Measurements from ENCODE around the gene CUX1. TPM values are rescaled to one million over a fixed set of nuclear protein-coding genes. Genes with fewer than 3 reads are reported as not detected.

CUX1 gene
- total RNA-seq, 1 experiment from 2014 or later, result 64.3 TPM

DNA sequence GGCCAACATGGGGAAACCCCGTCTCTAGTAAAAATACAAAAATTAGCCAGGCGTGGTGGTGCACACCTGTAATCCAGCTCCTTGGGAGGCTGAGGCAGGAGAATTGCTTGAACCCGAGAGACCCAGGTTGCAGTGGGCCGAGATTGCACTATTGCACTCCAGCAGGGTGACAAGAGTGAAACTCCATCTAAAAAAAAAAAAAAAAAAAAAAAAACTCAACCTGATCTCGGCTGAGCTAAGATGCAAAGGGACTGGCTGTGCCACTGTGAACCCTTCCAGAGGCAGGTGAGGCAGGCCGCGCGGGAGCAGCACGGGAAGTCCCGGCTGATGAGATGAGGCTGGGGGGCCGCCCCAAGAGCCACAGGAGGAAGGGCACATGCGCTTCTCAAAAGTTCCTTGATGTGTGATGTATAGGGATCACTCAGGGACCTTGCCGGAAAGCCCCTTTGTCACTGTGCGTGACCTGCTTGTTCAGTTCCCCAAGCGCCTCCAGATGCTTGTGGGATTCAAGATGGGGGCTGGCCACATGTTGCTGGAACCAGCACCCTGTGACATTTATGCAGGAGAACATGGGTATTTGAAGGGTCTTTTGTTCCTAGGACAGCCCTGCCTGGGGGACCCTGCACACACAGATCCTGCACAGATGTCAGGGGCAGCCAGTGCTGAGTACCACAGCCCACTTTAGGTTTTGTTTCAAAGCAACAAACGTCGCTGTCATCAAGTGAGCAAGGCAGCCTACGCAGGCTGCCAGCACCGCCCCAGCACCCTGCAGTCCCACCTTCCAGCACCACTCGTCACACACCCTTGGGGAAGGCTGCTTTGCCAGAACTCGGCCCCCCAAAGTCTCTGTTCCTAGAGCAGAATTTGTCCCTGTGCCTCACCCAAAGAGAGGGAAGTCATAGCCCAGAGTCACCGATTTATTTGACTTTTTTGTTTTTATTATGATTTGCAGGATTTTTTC lies 394.4 kb downstream of the CUX1 start (continued):
- TF ChIP-seq IRF2 (CRISPR knock-in tag; IDR thresholded peaks at IDR 0.05; ENCODE audit: borderline replicate concordance, low read depth) (no peak), TEAD4 (CRISPR knock-in tag; IDR thresholded peaks at IDR 0.05) (no peak), ETV6 (CRISPR knock-in tag; IDR thresholded peaks at IDR 0.05) (no peak), RORB (CRISPR knock-in tag; IDR thresholded peaks at IDR 0.05) (no peak), CREB1 (CRISPR knock-in tag; IDR thresholded peaks at IDR 0.05) (no peak)

DNA sequence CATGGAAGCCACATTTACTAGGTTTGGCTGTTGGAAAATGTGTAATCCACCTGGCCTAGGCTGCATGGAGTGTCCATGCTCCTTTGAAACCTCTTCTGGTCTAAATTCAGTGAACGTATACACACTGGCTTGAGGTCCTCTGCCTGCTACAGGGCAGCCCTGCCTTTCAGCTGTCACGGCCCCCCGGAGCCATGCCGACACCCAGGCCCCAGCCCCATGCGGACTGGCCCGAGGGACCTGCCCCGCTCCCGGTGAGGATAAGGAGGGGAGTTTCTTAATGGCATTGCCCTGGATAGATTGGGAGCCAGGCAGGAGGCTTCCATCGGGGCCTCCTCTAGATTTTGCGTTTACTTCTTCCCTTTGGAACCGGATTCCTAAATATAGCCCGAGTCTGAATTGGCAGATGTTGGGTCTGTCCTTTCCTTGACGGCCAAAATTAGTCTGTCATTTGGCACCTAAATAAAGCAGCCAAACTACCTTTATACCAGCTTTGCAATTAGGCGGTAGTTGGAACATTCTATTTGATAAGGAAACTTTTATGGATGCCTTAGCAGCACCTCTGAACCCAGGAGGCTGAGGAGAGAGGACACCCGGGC lies 397.1 kb downstream of the CUX1 start:
- H3K27me3 Mint-ChIP-seq (ENCODE audit: low read depth), result no peaks in the 10 kb centered on the region
- CTCF ChIA-PET, result no interaction called here

More for the DNA sequence above, 397.1 kb downstream of the CUX1 start:
- no peak overlapping the region for H3K27ac Mint-ChIP-seq
- DNase-seq (ENCODE audit: low spot score), result no peak
- no peak for ATAC-seq
- POLR2A ChIA-PET, result no interaction called here
- H3K36me3 Mint-ChIP-seq, result peaks cover 32% of the 10 kb centered on the region
- no peak overlapping the region for H3K4me3 Mint-ChIP-seq
- no peaks in the 10 kb centered on the region for H3K9me3 Mint-ChIP-seq
- no peaks in the 10 kb centered on the region for H3K4me1 Mint-ChIP-seq
- TF ChIP-seq GRHL2 (CRISPR knock-in tag; IDR thresholded peaks at IDR 0.05; ENCODE audit: insufficient replicate concordance, severe bottlenecking) (no peak), HMGA2 (CRISPR knock-in tag; IDR thresholded peaks at IDR 0.05) (no peak), ZNF671 (CRISPR knock-in tag; IDR thresholded peaks at IDR 0.05) (no peak), CREM (CRISPR knock-in tag; IDR thresholded peaks at IDR 0.05) (no peak), TEAD4 (CRISPR knock-in tag; IDR thresholded peaks at IDR 0.05) (no peak), PRRX2 (CRISPR knock-in tag; IDR thresholded peaks at IDR 0.05) (no peak), ELF4 (CRISPR knock-in tag; IDR thresholded peaks at IDR 0.05; ENCODE audit: low read depth) (no peak), OVOL2 (CRISPR knock-in tag; IDR thresholded peaks at IDR 0.05; ENCODE audit: borderline replicate concordance) (no peak)
- TF ChIP-seq, protein P1, sequence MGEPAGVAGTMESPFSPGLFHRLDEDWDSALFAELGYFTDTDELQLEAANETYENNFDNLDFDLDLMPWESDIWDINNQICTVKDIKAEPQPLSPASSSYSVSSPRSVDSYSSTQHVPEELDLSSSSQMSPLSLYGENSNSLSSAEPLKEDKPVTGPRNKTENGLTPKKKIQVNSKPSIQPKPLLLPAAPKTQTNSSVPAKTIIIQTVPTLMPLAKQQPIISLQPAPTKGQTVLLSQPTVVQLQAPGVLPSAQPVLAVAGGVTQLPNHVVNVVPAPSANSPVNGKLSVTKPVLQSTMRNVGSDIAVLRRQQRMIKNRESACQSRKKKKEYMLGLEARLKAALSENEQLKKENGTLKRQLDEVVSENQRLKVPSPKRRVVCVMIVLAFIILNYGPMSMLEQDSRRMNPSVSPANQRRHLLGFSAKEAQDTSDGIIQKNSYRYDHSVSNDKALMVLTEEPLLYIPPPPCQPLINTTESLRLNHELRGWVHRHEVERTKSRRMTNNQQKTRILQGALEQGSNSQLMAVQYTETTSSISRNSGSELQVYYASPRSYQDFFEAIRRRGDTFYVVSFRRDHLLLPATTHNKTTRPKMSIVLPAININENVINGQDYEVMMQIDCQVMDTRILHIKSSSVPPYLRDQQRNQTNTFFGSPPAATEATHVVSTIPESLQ (CRISPR knock-in tag; IDR thresholded peaks at IDR 0.05), result no peak
- TF ChIP-seq, protein P2, sequence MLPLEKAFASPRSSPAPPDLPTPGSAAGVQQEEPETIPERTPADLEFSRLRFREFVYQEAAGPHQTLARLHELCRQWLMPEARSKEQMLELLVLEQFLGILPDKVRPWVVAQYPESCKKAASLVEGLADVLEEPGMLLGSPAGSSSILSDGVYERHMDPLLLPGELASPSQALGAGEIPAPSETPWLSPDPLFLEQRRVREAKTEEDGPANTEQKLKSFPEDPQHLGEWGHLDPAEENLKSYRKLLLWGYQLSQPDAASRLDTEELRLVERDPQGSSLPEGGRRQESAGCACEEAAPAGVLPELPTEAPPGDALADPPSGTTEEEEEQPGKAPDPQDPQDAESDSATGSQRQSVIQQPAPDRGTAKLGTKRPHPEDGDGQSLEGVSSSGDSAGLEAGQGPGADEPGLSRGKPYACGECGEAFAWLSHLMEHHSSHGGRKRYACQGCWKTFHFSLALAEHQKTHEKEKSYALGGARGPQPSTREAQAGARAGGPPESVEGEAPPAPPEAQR (CRISPR knock-in tag; IDR thresholded peaks at IDR 0.05), result no peak
- TF ChIP-seq, protein P3, sequence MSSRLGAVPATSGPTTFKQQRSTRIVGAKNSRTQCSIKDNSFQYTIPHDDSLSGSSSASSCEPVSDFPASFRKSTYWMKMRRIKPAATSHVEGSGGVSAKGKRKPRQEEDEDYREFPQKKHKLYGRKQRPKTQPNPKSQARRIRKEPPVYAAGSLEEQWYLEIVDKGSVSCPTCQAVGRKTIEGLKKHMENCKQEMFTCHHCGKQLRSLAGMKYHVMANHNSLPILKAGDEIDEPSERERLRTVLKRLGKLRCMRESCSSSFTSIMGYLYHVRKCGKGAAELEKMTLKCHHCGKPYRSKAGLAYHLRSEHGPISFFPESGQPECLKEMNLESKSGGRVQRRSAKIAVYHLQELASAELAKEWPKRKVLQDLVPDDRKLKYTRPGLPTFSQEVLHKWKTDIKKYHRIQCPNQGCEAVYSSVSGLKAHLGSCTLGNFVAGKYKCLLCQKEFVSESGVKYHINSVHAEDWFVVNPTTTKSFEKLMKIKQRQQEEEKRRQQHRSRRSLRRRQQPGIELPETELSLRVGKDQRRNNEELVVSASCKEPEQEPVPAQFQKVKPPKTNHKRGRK (CRISPR knock-in tag; IDR thresholded peaks at IDR 0.05; ENCODE audit: borderline replicate concordance), result no peak
- TF ChIP-seq, protein P4, sequence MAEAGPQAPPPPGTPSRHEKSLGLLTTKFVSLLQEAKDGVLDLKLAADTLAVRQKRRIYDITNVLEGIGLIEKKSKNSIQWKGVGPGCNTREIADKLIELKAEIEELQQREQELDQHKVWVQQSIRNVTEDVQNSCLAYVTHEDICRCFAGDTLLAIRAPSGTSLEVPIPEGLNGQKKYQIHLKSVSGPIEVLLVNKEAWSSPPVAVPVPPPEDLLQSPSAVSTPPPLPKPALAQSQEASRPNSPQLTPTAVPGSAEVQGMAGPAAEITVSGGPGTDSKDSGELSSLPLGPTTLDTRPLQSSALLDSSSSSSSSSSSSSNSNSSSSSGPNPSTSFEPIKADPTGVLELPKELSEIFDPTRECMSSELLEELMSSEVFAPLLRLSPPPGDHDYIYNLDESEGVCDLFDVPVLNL (CRISPR knock-in tag; IDR thresholded peaks at IDR 0.05; ENCODE audit: borderline replicate concordance, low read depth), result no peak
- TF ChIP-seq, protein P5, sequence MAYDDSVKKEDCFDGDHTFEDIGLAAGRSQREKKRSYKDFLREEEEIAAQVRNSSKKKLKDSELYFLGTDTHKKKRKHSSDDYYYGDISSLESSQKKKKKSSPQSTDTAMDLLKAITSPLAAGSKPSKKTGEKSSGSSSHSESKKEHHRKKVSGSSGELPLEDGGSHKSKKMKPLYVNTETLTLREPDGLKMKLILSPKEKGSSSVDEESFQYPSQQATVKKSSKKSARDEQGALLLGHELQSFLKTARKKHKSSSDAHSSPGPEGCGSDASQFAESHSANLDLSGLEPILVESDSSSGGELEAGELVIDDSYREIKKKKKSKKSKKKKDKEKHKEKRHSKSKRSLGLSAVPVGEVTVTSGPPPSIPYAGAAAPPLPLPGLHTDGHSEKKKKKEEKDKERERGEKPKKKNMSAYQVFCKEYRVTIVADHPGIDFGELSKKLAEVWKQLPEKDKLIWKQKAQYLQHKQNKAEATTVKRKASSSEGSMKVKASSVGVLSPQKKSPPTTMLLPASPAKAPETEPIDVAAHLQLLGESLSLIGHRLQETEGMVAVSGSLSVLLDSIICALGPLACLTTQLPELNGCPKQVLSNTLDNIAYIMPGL (CRISPR knock-in tag; IDR thresholded peaks at IDR 0.05), result no peak
- TF ChIP-seq, protein P6, sequence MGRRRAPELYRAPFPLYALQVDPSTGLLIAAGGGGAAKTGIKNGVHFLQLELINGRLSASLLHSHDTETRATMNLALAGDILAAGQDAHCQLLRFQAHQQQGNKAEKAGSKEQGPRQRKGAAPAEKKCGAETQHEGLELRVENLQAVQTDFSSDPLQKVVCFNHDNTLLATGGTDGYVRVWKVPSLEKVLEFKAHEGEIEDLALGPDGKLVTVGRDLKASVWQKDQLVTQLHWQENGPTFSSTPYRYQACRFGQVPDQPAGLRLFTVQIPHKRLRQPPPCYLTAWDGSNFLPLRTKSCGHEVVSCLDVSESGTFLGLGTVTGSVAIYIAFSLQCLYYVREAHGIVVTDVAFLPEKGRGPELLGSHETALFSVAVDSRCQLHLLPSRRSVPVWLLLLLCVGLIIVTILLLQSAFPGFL (CRISPR knock-in tag; IDR thresholded peaks at IDR 0.05; ENCODE audit: borderline replicate concordance), result no peak
- TF ChIP-seq, protein P7, sequence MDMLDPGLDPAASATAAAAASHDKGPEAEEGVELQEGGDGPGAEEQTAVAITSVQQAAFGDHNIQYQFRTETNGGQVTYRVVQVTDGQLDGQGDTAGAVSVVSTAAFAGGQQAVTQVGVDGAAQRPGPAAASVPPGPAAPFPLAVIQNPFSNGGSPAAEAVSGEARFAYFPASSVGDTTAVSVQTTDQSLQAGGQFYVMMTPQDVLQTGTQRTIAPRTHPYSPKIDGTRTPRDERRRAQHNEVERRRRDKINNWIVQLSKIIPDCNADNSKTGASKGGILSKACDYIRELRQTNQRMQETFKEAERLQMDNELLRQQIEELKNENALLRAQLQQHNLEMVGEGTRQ (CRISPR knock-in tag; IDR thresholded peaks at IDR 0.05), result no peak
